Gastroesophageal sphincter (tissue), 4 donors: ENCODE data around the gene RIMBP2. TPM values are rescaled to one million over a fixed set of nuclear protein-coding genes. Genes with fewer than 3 reads are reported as not detected.

Experiments
- ATAC-seq: fragments of 150-250 bp; one replicate; pipeline ENCODE4 v1.9.1; 2016; ENCODE audit warnings: mild to moderate bottlenecking, moderate library complexity
- H3K27ac ChIP-seq, 4 donors: fragments of 200-600 bp; sonication (generic) in 3 of 4; 1 replicate in 3 of 4; 2 replicates in 1 of 4; pipeline ENCODE4 v1.5.1; 2016 to 2019
- H3K27me3 ChIP-seq: fragments of 200-600 bp; sonication (generic); one replicate; pipeline ENCODE4 v1.5.1; 2019
- H3K36me3 ChIP-seq, 2 donors: fragments of 200-600 bp; sonication (generic); one replicate each; pipeline ENCODE4 v1.5.1; 2019; ENCODE audit warnings: control low read depth in 1 of 2
- H3K4me1 ChIP-seq, 3 donors: fragments of 200-600 bp; sonication (generic); 1 replicate in 2 of 3; 2 replicates in 1 of 3; pipeline ENCODE4 v1.5.1; 2016 to 2019; ENCODE audit warnings: control low read depth in 2 of 3
- H3K4me3 ChIP-seq, 2 donors: fragments of 200-600 bp; sonication (generic); one replicate each; pipeline ENCODE4 v1.5.1; 2019; ENCODE audit warnings: mild to moderate bottlenecking in 1 of 2, moderate library complexity in 1 of 2
- H3K9me3 ChIP-seq, 3 donors: fragments of 200-600 bp; sonication (generic); one replicate each; pipeline ENCODE4 v1.5.1; 2017 to 2019; ENCODE audit warnings: control low read depth in 2 of 3
- EP300 ChIP-seq: sonication (generic); formaldehyde crosslinking; IDR thresholded peaks from one replicate; pipeline ENCODE4 v1.6.1; 2017; ENCODE audit warnings: antibody characterized with exemption, mild to moderate bottlenecking
- POLR2A ChIP-seq, 2 donors: fragments of 450-650 bp; IDR thresholded peaks; one replicate each; pipeline ENCODE4 v1.6.1; 2017; ENCODE audit warnings: antibody characterized with exemption in 2 of 2, mild to moderate bottlenecking in 2 of 2, moderate library complexity in 1 of 2
- POLR2AphosphoS5 ChIP-seq: sonication (generic); formaldehyde crosslinking; IDR thresholded peaks from one replicate; pipeline ENCODE4 v1.6.1; 2017; ENCODE audit warnings: antibody characterized with exemption
- WGBS, 2 donors: methylation state at CpG; one replicate each; pipeline ENCODE4 v1.1.5; 2018; ENCODE audit warnings: low coverage in 1 of 2; 5-methylcytosine and 5-hydroxymethylcytosine counted together
- total RNA-seq, 4 donors: library from RNA; depleted of rRNA; stranded (reverse); fragments of >200 nt; gene quantifications; one replicate each; pipeline ENCODE4 v1.1.0, GENCODE V29; 2016
- TF ChIP-seq, protein P1 (sequence below), 4 experiments: fragments of 200-600 bp in 2 of 4; fragments of 450-650 bp in 2 of 4; sonication (generic) in 1 of 4; IDR thresholded peaks; one replicate each; pipeline ENCODE4 v1.5.1; 2017 to 2019; ENCODE audit warnings: antibody characterized with exemption in 4 of 4, mild to moderate bottlenecking in 2 of 4, moderate library complexity in 2 of 4

RIMBP2 gene, protein sequence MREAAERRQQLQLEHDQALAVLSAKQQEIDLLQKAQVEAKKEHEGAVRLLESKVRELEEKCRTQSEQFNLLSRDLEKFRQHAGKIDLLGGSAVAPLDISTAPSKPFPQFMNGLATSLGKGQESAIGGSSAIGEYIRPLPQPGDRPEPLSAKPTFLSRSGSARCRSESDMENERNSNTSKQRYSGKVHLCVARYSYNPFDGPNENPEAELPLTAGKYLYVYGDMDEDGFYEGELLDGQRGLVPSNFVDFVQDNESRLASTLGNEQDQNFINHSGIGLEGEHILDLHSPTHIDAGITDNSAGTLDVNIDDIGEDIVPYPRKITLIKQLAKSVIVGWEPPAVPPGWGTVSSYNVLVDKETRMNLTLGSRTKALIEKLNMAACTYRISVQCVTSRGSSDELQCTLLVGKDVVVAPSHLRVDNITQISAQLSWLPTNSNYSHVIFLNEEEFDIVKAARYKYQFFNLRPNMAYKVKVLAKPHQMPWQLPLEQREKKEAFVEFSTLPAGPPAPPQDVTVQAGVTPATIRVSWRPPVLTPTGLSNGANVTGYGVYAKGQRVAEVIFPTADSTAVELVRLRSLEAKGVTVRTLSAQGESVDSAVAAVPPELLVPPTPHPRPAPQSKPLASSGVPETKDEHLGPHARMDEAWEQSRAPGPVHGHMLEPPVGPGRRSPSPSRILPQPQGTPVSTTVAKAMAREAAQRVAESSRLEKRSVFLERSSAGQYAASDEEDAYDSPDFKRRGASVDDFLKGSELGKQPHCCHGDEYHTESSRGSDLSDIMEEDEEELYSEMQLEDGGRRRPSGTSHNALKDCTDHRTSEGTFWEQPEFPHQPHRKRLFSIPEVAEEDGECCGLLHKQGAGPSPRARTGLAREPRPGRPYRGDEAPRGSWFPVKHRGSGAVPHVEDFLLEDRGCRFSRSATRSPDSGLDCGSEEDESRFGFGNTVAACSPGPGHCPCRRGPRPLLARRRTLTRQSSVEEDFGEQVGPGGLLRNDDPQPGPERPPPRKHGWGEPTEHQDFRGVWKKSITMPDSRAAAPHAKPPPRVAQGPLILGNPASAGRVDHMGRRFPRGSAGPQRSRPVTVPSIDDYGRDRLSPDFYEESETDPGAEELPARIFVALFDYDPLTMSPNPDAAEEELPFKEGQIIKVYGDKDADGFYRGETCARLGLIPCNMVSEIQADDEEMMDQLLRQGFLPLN (N-terminal part only)
- total RNA-seq: 1 to 10 TPM in 1 of 4 donors, under 1 TPM in 3; 0.42 to 1.1 (median 0.60) TPM

DNA sequence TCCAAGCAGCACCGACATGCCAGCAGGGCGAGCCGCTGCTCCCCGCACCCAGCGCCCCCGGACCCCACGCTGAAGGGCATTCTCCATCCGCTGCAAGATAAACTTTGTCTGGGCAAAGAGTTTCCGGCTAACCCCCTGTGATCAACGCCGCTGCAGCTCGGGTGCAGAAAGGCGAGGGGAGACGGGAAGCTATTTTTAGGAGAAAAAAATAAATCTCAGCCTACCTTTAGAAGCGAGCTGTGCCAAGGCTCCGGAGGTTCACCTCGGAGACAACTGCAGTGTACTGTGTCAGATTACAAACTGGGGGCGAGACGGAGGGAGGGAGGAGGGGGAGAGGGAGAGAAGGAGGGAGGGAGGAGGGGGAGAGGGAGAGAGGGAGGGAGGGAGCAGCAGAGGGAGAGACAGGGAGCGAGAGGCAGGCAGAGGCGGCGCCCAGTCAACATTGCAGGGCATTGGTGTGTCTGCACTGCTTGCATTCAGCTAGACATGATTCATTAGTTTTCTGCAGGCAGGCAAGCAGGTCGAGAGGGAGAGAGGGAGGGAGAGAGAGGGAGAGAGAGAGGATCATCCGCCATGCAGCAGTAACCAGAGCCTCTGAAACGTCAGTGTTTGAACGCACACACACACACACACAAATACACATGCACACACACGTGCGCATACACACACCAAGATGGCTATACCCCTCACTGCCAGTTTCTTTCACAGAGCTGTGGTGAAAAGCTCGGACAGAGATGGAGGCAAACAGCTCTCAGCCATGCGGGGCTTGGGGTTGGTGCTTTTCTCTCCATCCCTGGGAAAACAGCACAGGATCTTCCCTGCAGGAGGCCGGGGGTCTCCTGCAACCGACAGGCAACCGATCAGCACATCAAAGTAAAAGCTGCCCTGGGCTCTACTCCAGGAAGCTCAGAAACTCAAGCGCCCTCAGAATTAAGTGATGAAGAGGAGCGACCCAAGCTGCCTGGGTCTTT, at the start of gene RIMBP2:
Gene RIMBP2 (minus strand): TSS at position 302 of the 971 bp plus-strand sequence. CDS start 237,286 bp downstream, outside the sequence.
- Histone ChIP-seq H3K27me3 (peaks cover 70% of the 10 kb centered on the region), H3K27ac (no peak within 1 kb of the TSS), H3K4me3 (peak within 1 kb of the TSS; percentile 6 to 46), H3K9me3 (peaks cover 0 to 6% (median 0%) of the 10 kb centered on the region in 3 donors), H3K4me1 (peaks cover 0 to 38% (median 16%) of the 10 kb centered on the region in 3 donors), H3K36me3 (no peaks in the 10 kb centered on the region)
- no peak for ATAC-seq
- TF ChIP-seq, protein P1, sequence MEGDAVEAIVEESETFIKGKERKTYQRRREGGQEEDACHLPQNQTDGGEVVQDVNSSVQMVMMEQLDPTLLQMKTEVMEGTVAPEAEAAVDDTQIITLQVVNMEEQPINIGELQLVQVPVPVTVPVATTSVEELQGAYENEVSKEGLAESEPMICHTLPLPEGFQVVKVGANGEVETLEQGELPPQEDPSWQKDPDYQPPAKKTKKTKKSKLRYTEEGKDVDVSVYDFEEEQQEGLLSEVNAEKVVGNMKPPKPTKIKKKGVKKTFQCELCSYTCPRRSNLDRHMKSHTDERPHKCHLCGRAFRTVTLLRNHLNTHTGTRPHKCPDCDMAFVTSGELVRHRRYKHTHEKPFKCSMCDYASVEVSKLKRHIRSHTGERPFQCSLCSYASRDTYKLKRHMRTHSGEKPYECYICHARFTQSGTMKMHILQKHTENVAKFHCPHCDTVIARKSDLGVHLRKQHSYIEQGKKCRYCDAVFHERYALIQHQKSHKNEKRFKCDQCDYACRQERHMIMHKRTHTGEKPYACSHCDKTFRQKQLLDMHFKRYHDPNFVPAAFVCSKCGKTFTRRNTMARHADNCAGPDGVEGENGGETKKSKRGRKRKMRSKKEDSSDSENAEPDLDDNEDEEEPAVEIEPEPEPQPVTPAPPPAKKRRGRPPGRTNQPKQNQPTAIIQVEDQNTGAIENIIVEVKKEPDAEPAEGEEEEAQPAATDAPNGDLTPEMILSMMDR (IDR thresholded peaks at IDR 0.05): no peak
- TF ChIP-seq POLR2A (IDR thresholded peaks at IDR 0.05): no peak
- no peak for TF ChIP-seq POLR2AphosphoS5
- TF ChIP-seq EP300: no peak
- 0 to 3% methylated on average over 4 to 6 of the region's 35 CpGs for WGBS, 2 donors

DNA sequence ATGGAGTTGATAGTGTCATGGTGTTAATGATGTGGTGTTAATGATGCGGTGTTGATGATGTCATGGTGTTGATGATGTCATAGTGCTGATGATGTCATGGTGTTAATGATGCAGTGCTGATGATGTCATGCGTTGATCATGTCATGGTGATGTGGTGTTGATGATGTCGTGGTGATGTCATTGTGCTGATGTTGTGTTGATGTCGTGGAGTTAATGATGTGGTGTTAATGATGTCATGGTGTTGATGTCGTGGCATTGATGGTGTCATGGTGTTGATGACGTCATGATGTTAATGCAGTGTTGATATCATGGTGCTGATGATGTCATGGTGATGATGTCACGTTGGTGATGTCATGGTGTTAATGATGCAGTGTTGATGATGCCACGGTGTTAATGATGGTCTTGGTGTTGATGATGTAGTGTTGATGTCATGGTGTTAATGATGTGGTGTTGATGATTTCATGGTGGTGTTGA, 49.1 kb upstream of the RIMBP2 start:
- WGBS, 2 donors: 83 to 91% methylated on average over 7 to 8 of the region's 8 CpGs
- ATAC-seq: no peak
- H3K27me3 ChIP-seq: peaks cover 23% of the 10 kb centered on the region
- H3K4me3 ChIP-seq: no peak overlapping the region
- H3K9me3 ChIP-seq: no peaks in the 10 kb centered on the region
- H3K4me1 ChIP-seq: peaks cover 0 to 3% (median 0%) of the 10 kb centered on the region in 3 donors
- H3K36me3 ChIP-seq: no peaks in the 10 kb centered on the region
- H3K27ac ChIP-seq: no peak overlapping the region
- no peak for TF ChIP-seq POLR2AphosphoS5
- TF ChIP-seq POLR2A (IDR thresholded peaks at IDR 0.05): no peak
- TF ChIP-seq, protein P1 (IDR thresholded peaks at IDR 0.05): no peak
- no peak for TF ChIP-seq EP300

DNA sequence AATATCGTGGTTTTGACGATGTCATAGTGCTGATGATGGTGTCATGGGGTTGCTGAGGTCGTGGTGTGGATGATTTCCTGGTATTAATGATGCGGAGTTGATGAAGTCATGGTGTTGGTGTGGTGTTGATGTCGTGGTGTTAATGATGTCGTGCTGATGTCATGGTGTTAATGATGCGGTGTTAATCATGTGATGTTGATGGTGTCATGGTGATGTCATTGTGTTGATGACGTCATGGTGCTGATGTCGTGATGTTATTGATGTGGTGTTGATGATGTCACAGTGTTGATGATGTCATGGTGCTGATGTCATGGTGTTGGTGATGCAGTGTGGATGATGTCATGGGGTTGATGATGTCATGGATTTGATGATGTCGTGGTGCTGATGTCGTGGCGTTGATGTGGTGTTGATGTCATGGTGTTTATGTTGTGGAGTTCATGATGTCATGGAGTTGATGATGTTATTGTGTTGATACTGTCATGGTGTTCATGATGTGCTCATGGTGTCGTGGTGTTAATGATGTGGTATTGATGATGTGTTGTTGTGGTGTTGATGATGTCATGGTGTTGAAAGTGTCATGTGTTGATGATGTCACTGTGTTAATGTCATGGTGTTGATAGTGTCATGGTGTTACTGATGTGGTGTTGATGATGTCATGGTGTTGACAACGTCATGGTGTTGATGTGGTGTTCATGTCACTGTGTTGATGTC, 48.5 kb upstream of the RIMBP2 start:
- Histone ChIP-seq H3K4me1 (peaks cover 0 to 3% (median 0%) of the 10 kb centered on the region in 3 donors), H3K27me3 (peaks cover 23% of the 10 kb centered on the region), H3K27ac (no peak overlapping the region), H3K9me3 (no peaks in the 10 kb centered on the region), H3K36me3 (no peaks in the 10 kb centered on the region), H3K4me3 (no peak overlapping the region)
- 94 to 97% methylated on average over 12 to 13 of the region's 14 CpGs for WGBS, 2 donors
- ATAC-seq: no peak
- TF ChIP-seq POLR2A (IDR thresholded peaks at IDR 0.05): no peak
- peak; percentile 39 for TF ChIP-seq POLR2AphosphoS5
- TF ChIP-seq, protein P1 (IDR thresholded peaks at IDR 0.05): no peak
- TF ChIP-seq EP300: no peak
